ENCODE measurements around the gene PLEKHN1. TPM values are rescaled to one million over a fixed set of nuclear protein-coding genes. Genes with fewer than 3 reads are reported as not detected.

PLEKHN1 gene
- total RNA-seq, 1 donor, result 0.54 TPM

DNA sequence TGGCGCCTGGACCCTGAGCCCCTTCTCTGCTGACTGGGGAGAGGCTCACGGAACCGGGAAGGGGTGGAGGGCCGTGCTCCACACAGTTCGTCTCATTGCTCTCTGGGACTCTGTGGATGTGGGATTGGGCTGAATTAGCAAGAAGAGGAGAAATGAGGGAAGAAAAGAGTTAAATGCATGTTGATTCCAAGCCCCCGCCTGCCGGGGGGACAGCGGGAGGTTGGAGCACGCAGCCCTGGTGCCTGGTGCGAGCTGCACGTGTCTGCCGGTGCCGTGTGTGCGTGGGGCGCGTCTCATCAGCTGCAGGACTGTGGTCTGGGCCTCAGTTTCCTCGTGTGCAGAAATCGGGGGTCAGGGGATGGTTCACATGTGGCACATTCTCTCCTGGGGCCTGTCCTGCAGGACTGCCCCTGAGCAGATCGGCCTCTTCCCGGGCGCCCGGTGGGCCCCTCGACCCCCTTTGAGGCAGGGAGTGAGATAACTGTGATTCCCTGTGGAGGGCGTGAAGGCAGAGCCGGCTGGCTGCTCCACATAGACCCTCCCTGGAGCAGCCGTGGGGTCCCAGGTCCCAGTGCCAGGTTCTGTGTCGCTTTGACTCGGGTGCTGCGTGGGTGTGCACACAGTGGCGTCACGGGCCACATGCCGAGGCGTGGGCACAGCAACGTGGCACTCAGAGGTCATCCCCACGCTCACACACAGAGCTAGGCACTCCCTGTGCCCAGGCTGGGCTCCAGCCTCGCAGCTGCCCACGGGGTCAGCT, 31.1 kb upstream of the PLEKHN1 start:
- no peak for DNase-seq (ENCODE audit: low read depth)
- no peak for TF ChIP-seq CTCF (IDR thresholded peaks at IDR 0.05; ENCODE audit: insufficient read depth, low read length)
- H3K4me3 ChIP-seq (ENCODE audit: low read depth, low read length), result no peak overlapping the region

DNA sequence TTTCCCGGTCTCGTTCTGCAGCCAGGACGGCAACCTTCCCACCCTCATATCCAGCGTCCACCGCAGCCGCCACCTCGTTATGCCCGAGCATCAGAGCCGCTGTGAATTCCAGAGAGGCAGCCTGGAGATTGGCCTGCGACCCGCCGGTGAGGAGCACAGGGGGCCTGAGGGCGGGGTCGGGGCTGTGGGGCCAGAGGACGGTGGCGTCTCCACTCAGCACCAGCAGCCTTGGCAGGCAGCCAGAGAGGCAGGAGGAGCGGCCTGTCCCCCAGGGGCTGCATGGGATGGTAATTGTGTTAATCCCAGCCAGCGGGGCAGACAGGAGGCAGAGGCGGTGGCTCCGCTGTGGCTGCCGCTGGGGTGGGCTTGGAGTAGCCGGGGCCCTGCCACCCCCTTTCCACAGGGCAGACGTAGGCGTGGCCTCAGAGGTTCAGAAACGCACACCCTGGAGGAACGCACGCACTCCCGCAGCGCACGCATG, 30.5 kb upstream of the PLEKHN1 start:
- TF ChIP-seq CTCF (IDR thresholded peaks at IDR 0.05; ENCODE audit: insufficient read depth, low read length), result no peak
- DNase-seq (ENCODE audit: low read depth), result no peak
- no peak overlapping the region for H3K4me3 ChIP-seq (ENCODE audit: low read depth, low read length)

DNA sequence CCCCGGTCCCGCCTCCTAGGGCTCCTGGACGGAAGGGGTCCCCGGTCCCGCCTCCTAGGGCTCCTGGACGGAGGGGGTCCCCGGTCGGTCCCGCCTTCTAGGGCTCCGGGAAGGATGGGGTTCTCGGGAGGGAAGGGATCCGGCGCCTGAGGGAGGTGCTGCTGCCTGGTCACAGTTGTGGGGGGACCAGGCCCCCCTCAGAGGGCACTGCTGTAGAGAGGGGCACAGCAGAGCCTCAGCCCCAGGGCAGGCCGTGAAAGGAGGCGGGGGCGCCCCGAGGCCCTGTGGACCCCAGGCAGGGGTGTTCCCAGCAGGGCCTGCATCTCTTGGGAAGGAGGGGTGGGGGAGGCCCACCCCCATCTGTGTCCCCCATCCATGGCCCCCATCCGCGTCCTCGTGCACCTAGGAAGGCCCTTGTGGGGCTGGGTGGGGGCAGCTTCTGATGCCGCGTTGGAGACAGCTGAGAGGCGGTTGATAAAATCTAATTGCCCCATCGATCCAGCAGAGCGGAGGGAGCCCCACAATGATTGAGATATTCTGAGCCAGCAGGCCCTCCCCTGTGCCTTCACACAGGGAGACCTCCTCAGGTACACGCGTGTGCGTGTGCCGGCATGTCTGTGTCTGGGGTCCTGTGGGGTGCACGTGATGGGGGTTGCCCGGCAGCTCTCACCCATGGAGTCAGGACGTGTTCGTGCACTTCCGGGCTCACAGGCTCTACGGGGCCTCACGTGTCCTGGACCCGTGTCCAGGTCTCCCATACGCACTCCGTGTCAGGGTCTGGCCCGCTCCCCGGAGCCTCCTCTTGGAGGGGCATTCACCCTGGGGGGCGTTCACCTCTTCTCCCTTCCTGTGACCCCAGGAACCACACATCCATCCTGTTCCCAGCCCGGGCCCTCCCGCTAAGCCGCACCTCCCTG, 29.7 kb upstream of the PLEKHN1 start:
- no peak for DNase-seq (ENCODE audit: low read depth)
- TF ChIP-seq CTCF (IDR thresholded peaks at IDR 0.05; ENCODE audit: insufficient read depth, low read length), result no peak
- no peak overlapping the region for H3K4me3 ChIP-seq (ENCODE audit: low read depth, low read length)

- no peak overlapping the region for H3K4me3 ChIP-seq (ENCODE audit: low read depth, low read length)
- TF ChIP-seq CTCF (IDR thresholded peaks at IDR 0.05; ENCODE audit: insufficient read depth, low read length), result no peak
- DNase-seq (ENCODE audit: low read depth), result no peak
Observed at GRCh38 chr1:937521-937920, 28.8 kb upstream of the PLEKHN1 start.

DNA sequence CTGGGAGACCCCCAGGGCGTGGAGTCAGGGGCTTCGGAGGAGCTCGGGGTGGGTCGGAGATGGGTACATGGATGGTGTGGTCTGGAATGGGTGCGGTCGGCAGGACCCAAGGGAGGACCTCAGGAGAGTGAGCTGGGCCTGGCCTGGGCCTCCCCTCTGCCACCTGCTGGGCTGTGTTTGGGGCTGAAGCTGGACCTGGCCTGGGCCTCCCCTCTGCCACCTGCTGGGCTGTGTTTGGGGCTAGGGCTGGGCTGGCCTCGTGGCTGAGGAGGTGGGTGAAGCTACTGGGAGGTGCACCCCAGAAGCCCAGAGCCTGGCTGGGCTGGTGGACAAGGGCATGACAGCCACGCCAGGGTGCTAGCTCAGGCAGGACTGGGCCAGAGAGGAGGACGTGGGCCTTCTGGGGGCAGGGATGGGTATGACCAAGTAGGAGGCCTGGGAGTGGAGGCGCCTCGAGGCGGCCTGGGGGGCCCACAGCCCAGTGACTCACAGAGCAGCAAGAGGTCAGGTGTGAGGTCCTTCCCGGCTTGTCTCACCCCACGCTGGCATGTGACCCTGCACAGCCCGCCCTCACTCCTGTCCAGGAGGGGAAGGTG, 28.1 kb upstream of the PLEKHN1 start:
- no peak overlapping the region for H3K4me3 ChIP-seq (ENCODE audit: low read depth, low read length)
- peak; percentile 25 for DNase-seq (ENCODE audit: low read depth)

More for the DNA sequence above, 28.1 kb upstream of the PLEKHN1 start:
- TF ChIP-seq CTCF (IDR thresholded peaks at IDR 0.05; ENCODE audit: insufficient read depth, low read length), result peak; percentile 60

Data from fibroblast of the aortic adventitia (primary cell).